HG02981 (cell line): ENCODE data around the gene SPP1.

Source experiments
- ATAC-seq: cut with Tn5 transposase; IDR thresholded peaks from one replicate; pipeline ENCODE4 v1.9.1; 2021; ENCODE audit warnings: mild to moderate bottlenecking, moderate library complexity; ENCODE audit not compliant: unreplicated experiment

SPP1 gene

DNA sequence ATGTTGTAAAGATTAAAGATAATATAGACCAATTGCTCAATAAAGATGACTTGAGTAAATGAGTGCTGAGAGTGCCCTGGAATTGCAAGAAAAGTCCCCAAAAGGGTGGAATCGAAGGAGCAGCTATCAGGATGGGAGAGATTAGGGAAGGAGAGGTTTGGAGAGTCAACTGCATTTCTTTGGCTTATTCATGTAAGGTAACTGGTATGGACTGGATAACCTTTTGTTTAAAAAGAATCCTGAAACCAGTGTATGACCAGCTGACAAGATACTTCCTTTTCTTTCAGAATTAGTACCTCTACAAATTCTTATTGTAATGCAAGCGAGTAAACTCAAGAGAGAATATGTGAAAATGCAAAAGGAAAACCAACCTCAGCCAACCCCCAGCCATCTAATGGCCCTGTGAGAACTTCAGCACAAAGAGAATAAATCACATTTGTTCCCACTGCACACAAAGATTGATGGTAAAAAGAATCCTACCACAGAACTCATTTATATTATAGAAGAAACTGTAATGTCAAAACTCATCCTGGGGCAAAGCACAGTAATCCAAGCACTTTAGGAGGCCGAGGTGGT lies 24.5 kb upstream of the SPP1 start:
- no peak for ATAC-seq

DNA sequence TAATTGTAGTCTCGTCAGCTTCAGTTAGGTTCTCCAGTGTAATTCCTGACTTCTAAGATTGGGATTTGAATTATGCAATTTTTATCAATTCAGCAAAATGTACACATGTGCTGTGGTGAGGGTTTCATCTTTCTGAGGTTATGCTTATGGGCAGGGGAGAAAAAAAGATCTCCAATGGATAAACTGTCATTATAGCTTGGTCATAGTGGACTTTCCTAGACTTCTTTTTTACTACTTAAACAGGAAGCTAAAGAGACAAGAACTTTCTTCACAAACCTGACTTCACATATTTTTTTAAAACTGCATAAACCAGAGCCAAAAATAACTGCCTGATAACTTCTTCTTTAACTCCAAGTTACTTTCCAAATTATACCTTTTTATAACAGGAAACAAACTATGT lies 21.7 kb upstream of the SPP1 start:
- ATAC-seq, result no peak

DNA sequence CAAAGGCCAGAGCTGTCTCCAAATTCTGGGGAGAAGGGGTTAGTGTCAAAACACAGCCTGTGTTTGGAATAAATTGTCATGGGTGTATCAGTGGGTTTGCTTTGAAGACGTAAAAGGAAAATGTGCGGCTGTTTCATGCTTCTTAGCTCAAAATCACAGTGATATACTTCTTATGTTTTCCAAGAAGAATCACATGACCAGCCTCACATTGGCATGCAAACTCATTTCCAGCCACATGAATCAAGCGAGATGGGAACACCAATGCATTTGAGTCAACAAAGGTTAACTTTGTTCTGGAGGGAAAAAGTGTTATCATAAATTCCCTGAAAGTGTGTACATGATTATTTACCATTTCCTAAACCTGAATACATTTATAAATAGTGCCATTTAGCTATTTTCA lies 19.0 kb upstream of the SPP1 start:
- ATAC-seq, result no peak

DNA sequence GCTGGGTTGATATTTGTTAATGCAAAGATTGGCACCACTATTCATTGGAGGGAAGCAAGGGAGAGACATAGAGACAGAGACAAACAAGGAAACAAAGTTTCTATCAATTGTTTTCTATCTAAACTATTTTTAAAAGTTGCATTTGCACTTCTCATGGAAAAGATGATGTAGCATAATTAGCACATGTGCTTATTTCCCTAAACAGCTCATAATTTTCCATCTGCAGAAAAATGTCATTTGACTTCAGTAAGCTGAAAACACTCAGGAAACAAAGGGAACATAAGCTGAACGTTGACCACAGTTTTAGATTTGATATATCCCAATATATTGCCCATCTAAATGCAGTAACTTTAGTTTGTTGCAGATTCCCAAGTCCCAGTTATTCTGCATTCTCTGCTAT lies 18.5 kb upstream of the SPP1 start:
- no peak for ATAC-seq

DNA sequence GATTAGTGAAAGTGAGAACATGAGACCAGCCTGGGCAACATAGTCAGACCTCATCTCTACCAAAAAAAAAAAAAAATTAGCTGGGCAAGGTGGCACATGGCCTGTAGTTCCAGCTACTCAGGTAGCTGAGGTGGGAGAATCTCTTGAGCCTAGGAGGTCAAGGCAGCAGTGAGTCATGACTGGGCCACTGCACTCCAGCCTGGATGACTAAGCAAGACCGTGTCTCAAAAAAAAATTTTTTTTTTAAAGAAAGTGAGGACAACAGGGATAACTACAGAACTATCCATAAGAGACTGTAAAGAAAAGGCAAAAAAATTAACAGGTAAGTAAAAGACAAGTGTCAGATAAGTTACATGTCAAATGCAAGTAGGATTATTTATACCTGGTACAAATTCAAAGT lies 13.5 kb upstream of the SPP1 start:
- ATAC-seq, result no peak

- no peak for ATAC-seq
Measured at GRCh38 chr4:87962398-87963146, 12.9 kb upstream of the SPP1 start.

DNA sequence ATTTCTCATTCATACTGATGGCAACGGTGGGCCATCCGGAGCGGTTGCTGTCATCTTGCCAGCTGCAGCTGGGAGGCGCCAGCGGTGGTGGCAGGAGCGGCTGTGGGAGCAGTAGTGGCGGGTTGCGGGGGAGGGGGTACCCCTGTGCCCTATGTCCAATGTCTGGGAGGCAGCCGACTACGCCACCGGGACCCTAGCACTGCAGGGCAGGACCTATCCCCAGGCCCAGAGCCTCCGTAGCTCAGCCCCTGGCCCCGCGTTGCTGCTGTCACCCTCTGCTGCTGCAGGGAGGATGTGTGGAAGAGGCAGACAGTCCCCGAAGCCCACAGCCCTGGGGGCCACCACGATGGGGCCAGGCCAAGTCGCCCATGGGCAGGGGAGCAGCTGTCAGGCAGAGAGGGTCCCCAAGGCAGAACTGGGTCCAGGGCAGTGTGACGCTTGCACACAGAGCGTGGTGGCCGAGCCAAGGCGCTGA lies 10.0 kb upstream of the SPP1 start:
- ATAC-seq, result no peak

GRCh38 chr4:87966095-87966496 lies 9.4 kb upstream of the SPP1 start:
- ATAC-seq, result no peak

DNA sequence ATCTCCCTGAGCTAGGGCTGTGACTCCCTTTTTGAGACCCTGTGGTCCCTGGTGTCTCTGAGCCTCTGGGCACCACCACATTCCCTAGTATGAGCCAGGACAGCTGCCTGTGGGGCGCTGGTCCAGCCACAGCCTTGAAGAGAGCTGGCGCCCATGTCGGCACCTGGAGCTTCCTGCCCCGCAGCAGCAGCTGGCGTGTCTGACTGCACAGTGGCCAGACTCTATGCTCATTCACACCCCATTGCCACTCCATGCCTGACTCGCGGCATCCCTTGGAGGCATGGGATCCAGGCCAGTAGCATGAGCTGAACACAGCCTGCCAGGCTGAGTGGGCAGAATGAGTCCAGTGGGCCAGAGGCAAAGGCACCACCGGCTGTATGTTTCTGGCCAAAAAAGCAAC lies 8.3 kb upstream of the SPP1 start:
- no peak for ATAC-seq

- no peak for ATAC-seq
Measured at GRCh38 chr4:87970121-87970520, 5.4 kb upstream of the SPP1 start.

DNA sequence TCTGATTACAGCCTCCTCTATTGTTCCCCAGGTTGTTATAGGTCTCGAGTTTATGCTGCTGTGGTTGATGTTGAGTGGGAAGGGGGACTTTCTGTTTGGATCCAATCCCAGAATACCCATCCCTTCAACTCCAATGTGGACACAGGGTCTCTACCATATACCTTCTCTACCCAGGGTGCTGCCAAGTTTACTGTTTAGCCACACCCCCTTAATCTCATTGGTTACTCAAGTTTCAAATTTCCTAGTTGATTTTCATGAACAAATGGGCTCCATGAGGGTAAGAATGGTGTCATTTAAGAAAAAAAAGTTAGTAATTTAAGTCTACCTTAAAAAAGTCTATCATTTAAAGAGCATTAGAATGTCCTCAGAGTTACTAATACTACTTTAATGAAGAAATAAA lies 3.6 kb upstream of the SPP1 start:
- ATAC-seq, result no peak

GRCh38 chr4:87973283-87974169 lies 2.0 kb upstream of the SPP1 start:
- ATAC-seq, result peak; percentile 64

- ATAC-seq, result peak; percentile 28
Measured at GRCh38 chr4:87974856-87975462, 555 bp upstream of the SPP1 start.

DNA sequence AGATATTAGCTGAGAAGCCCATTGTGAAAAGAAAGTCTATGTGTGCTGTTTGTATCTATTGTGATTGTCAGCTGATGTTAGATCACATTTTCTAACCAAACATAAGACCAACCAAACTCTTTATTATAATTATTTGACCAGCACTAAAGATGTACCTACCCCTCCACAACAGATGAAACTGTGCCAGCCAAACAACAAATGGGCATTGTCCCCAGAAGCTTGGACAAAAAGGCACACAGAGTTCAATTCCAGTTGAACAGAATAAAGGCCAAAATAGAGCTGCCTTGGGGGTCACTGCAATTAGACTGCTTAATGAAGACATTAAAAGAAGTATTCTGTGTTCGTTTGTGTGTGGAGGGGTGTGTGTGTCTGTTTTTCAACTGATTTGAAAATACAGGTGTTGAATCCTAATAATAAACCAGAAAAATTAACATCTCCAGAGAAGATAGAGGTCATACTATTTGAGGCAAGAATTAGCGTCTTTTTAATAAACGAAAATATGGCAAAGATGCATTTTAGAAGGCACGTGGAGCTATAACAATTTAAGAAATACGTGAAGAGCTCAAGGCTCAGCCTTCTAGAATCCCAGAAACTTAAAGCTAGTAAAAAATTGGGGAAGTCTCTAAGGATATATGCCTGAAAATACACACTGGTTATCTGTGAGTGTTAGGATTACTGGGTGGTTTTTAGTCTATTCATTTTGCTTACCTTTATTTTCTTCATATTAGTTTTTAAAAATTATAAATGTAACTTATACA lies 2.2 kb downstream of the SPP1 start:
- ATAC-seq, result no peak

GRCh38 chr4:87978681-87979080 lies 3.2 kb downstream of the SPP1 start:
- no peak for ATAC-seq

- no peak for ATAC-seq
Measured at GRCh38 chr4:87979810-87980209, 4.3 kb downstream of the SPP1 start.

DNA sequence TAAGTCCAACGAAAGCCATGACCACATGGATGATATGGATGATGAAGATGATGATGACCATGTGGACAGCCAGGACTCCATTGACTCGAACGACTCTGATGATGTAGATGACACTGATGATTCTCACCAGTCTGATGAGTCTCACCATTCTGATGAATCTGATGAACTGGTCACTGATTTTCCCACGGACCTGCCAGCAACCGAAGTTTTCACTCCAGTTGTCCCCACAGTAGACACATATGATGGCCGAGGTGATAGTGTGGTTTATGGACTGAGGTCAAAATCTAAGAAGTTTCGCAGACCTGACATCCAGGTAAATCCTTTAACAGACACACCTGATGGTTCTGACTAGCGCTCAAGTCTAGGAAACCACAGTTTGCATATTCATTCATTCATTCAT lies 6.0 kb downstream of the SPP1 start:
- no peak for ATAC-seq

- peak; percentile 70 for ATAC-seq
Measured at GRCh38 chr4:87982036-87982435, 6.5 kb downstream of the SPP1 start.

- ATAC-seq, result no peak
Measured at GRCh38 chr4:87982446-87983010, 7.0 kb downstream of the SPP1 start.

DNA sequence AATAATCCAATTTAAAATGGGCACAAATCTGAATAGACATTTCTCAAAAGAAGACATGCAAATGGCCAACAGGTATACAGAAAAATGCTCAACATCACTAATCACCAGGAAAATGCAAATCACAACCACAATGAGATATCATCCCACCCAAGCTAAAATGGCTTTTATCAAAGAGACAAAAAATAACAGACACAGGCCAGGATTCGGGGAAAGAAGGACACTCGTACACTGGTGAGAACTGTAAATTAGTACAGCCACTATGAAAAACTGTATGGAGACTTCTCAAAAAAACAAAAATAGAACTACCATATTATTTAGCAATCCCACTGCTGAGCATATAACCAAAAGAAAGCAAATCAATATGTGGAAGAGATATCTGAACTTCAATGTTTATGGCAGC lies 8.5 kb downstream of the SPP1 start:
- no peak for ATAC-seq
